HG03457 (cell line): ENCODE data around the gene ITIH4.

Source experiments
- ATAC-seq: cut with Tn5 transposase; IDR thresholded peaks from one replicate; pipeline ENCODE4 v1.9.1; 2021; ENCODE audit warnings: moderate number of reproducible peaks; ENCODE audit not compliant: unreplicated experiment

Gene ITIH4

GRCh38 chr3:52830535-52831258 is at the start of gene ITIH4:
TSS of gene ITIH4 (minus strand) at chr3:52830672. CDS start at chr3:52830642, 30 bp downstream.
- no peak for ATAC-seq

- ATAC-seq: no peak
Measured at GRCh38 chr3:52880047-52880446, 49.6 kb upstream of the ITIH4 start.

- ATAC-seq: no peak
Measured at GRCh38 chr3:52879581-52879980, 49.1 kb upstream of the ITIH4 start.

- ATAC-seq: no peak
Measured at GRCh38 chr3:52879090-52879489, 48.6 kb upstream of the ITIH4 start.

GRCh38 chr3:52877085-52877484 is 46.6 kb upstream of the ITIH4 start:
- ATAC-seq: no peak

GRCh38 chr3:52874864-52875587 is 44.6 kb upstream of the ITIH4 start:
- no peak for ATAC-seq

GRCh38 chr3:52874160-52874701 is 43.8 kb upstream of the ITIH4 start:
- ATAC-seq: no peak

- ATAC-seq: no peak
Measured at GRCh38 chr3:52873433-52874159, 43.1 kb upstream of the ITIH4 start.

GRCh38 chr3:52872245-52872644 is 41.8 kb upstream of the ITIH4 start:
- no peak for ATAC-seq

GRCh38 chr3:52871761-52872160 is 41.3 kb upstream of the ITIH4 start:
- ATAC-seq: no peak

- ATAC-seq: no peak
Measured at GRCh38 chr3:52870471-52870870, 40.0 kb upstream of the ITIH4 start.

- ATAC-seq: no peak
Measured at GRCh38 chr3:52866427-52866826, 36.0 kb upstream of the ITIH4 start.

GRCh38 chr3:52865994-52866393 is 35.5 kb upstream of the ITIH4 start:
- ATAC-seq: no peak

- ATAC-seq: no peak
Measured at GRCh38 chr3:52860424-52860768, 29.9 kb upstream of the ITIH4 start.

- ATAC-seq: no peak
Measured at GRCh38 chr3:52859686-52860423, 29.4 kb upstream of the ITIH4 start.

GRCh38 chr3:52857864-52858263 is 27.4 kb upstream of the ITIH4 start:
- no peak for ATAC-seq

- no peak for ATAC-seq
Measured at GRCh38 chr3:52857133-52857532, 26.7 kb upstream of the ITIH4 start.

GRCh38 chr3:52856666-52857065 is 26.2 kb upstream of the ITIH4 start:
- ATAC-seq: no peak

- ATAC-seq: no peak
Measured at GRCh38 chr3:52854013-52854412, 23.5 kb upstream of the ITIH4 start.

GRCh38 chr3:52852419-52852818 is 21.9 kb upstream of the ITIH4 start:
- no peak for ATAC-seq

GRCh38 chr3:52851348-52851747 is 20.9 kb upstream of the ITIH4 start:
- ATAC-seq: no peak
